IMR-90 (cell line): ENCODE measurements around the gene CEP72. TPM values are rescaled to one million over a fixed set of nuclear protein-coding genes. Genes with fewer than 3 reads are reported as not detected.

Experiments
- ATAC-seq: fragments of 200-7000 bp; cut with Tn5 transposase; 2 replicates; pipeline ENCODE4 v1.9.1; 2020; ENCODE audit warnings: low read depth, mild to moderate bottlenecking, moderate library complexity
- BruUV-seq: library from RNA; stranded (reverse); fragments of 400-500 nt; replicated peaks from 2 replicates; lab custom pipeline; 2021; lab: Mats Ljungman, UMichigan
- CTCF ChIA-PET: fragments of 300-600 bp; formaldehyde crosslinking; extraction: SDS; loops from one replicate; lab custom pipeline; 2021; ENCODE audit warnings: antibody characterized with exemption; lab: Yijun Ruan, JAX
- POLR2A ChIA-PET: fragments of 300-600 bp; sonication (Branson Sonifier 250); formaldehyde crosslinking; loops from one replicate; lab custom pipeline; 2022; ENCODE audit warnings: antibody characterized with exemption; ENCODE audit not compliant: unreplicated experiment; lab: Charles Lee
- DNase-seq: peaks from one replicate; pipeline ENCODE4 v3.0.0; 2013
- H2AFZ ChIP-seq: replicated peaks from 2 replicates; pipeline ENCODE3; 2013; ENCODE audit warnings: low read length, mild to moderate bottlenecking; ENCODE audit not compliant: poor library complexity
- H2AK5ac ChIP-seq: 2 replicates; pipeline ENCODE4 v1.6.1; 2013; ENCODE audit warnings: low read depth, low read length, inconsistent platforms
- H2AK9ac ChIP-seq: replicated peaks from 2 replicates; pipeline ENCODE3; 2013; ENCODE audit warnings: mild to moderate bottlenecking, low read depth, low read length, moderate library complexity; ENCODE audit not compliant: poor library complexity
- H2BK120ac ChIP-seq: 2 replicates; pipeline ENCODE4 v1.6.1; 2013; ENCODE audit warnings: low read depth, low read length, inconsistent platforms
- H2BK15ac ChIP-seq: 3 replicates; pipeline ENCODE4 v1.6.1; 2013; ENCODE audit warnings: low read depth, low read length, inconsistent platforms
- H2BK20ac ChIP-seq: 2 replicates; pipeline ENCODE4 v1.6.1; 2013; ENCODE audit warnings: low read depth, mild to moderate bottlenecking, inconsistent platforms, low read length, moderate library complexity
- H2BK5ac ChIP-seq: 2 replicates; pipeline ENCODE4 v1.6.1; 2013; ENCODE audit warnings: mild to moderate bottlenecking, low read depth, low read length, inconsistent platforms; ENCODE audit not compliant: poor library complexity, severe bottlenecking
- H3K14ac ChIP-seq: replicated peaks from 2 replicates; pipeline ENCODE4 v1.6.1; 2013; ENCODE audit warnings: low read depth, low read length, inconsistent platforms
- H3K18ac ChIP-seq: 2 replicates; pipeline ENCODE4 v1.6.1; 2013; ENCODE audit warnings: low read depth, low read length, control low read depth
- H3K23ac ChIP-seq: 2 replicates; pipeline ENCODE4 v1.6.1; 2013; ENCODE audit warnings: low read depth, low read length, inconsistent platforms
- H3K27ac ChIP-seq: 2 replicates; pipeline ENCODE4 v1.5.1; 2013; ENCODE audit warnings: mild to moderate bottlenecking, control low read depth, low read length; ENCODE audit not compliant: insufficient read depth
- H3K27me3 ChIP-seq: 2 replicates; pipeline ENCODE4 v1.6.1; 2013; ENCODE audit warnings: low read length; ENCODE audit not compliant: control insufficient read depth, insufficient read depth
- H3K36me3 ChIP-seq: 2 replicates; pipeline ENCODE4 v1.6.1; 2013; ENCODE audit warnings: low read length, mixed read lengths; ENCODE audit not compliant: control insufficient read depth, insufficient read depth
- H3K4ac ChIP-seq: 2 replicates; pipeline ENCODE4 v1.6.1; 2013; ENCODE audit warnings: low read depth, low read length, inconsistent platforms
- H3K4me1 ChIP-seq: 2 replicates; pipeline ENCODE4 v1.6.1; 2013; ENCODE audit warnings: low read length, mixed read lengths; ENCODE audit not compliant: control insufficient read depth, insufficient read depth
- H3K4me2 ChIP-seq: 2 replicates; pipeline ENCODE4 v1.6.1; 2013; ENCODE audit warnings: low read depth, mild to moderate bottlenecking, control low read depth, low read length, moderate library complexity
- H3K4me3 ChIP-seq: 2 replicates; pipeline ENCODE4 v1.5.1; 2013; ENCODE audit warnings: low read depth, mild to moderate bottlenecking, control low read depth, low read length, moderate library complexity; ENCODE audit not compliant: insufficient read depth
- H3K56ac ChIP-seq: 2 replicates; pipeline ENCODE4 v1.6.1; 2013; ENCODE audit warnings: low read length, inconsistent platforms; ENCODE audit not compliant: insufficient read depth; ENCODE audit errors: extremely low read depth
- H3K79me1 ChIP-seq, 2 experiments: 2 replicates each; pipeline ENCODE4 v1.6.1; 2013; ENCODE audit warnings: low read length in 2 of 2, inconsistent platforms in 1 of 2, low read depth in 1 of 2
- H3K9ac ChIP-seq: 2 replicates; pipeline ENCODE4 v1.6.1; 2013; ENCODE audit warnings: low read depth, low read length, control low read depth
- H3K9me1 ChIP-seq: 2 replicates; pipeline ENCODE4 v1.6.1; 2013; ENCODE audit warnings: low read length, inconsistent platforms; ENCODE audit not compliant: insufficient read depth
- H3K9me3 ChIP-seq: 2 replicates; pipeline ENCODE4 v1.6.1; 2013; ENCODE audit warnings: low read length; ENCODE audit not compliant: control insufficient read depth, insufficient read depth
- H4K20me1 ChIP-seq: 2 replicates; pipeline ENCODE4 v1.6.1; 2013; ENCODE audit warnings: low read length, inconsistent platforms; ENCODE audit not compliant: insufficient read depth
- H4K5ac ChIP-seq: 2 replicates; pipeline ENCODE4 v1.6.1; 2013; ENCODE audit warnings: mild to moderate bottlenecking, low read depth, low read length, control low read depth
- H4K8ac ChIP-seq, 2 experiments: 2 replicates each; pipeline ENCODE4 v1.6.1; 2013; ENCODE audit warnings: low read depth in 2 of 2, low read length in 2 of 2, control low read depth in 1 of 2, inconsistent platforms in 1 of 2
- H4K91ac ChIP-seq: 2 replicates; pipeline ENCODE4 v1.6.1; 2013; ENCODE audit warnings: low read depth, low read length, inconsistent platforms; ENCODE audit not compliant: insufficient read depth
- BHLHE40 ChIP-seq: fragments of 150-350 bp; IDR thresholded peaks from 2 replicates; pipeline ENCODE4 v1.6.1; 2016; ENCODE audit warnings: mild to moderate bottlenecking, low read depth, low read length
- CEBPB ChIP-seq: IDR thresholded peaks from 2 replicates; pipeline ENCODE4 v1.6.1; 2012; ENCODE audit warnings: low read depth, low read length, improper control_type of control experiment
- CHD1 ChIP-seq: IDR thresholded peaks from 2 replicates; pipeline ENCODE4 v1.6.1; 2012; ENCODE audit warnings: low read depth, low read length, improper control_type of control experiment
- MAZ ChIP-seq: IDR thresholded peaks from 2 replicates; pipeline ENCODE4 v1.6.1; 2012; ENCODE audit warnings: low read depth, mild to moderate bottlenecking, low read length, improper control_type of control experiment, moderate library complexity, borderline replicate concordance
- MXI1 ChIP-seq: IDR thresholded peaks from 2 replicates; pipeline ENCODE4 v1.6.1; 2012; ENCODE audit warnings: low read depth, mild to moderate bottlenecking, low read length, moderate library complexity, borderline replicate concordance
- NFE2L2 ChIP-seq: fragments of 150-350 bp; IDR thresholded peaks from 2 replicates; pipeline ENCODE4 v1.6.1; 2016; ENCODE audit warnings: low read depth, mild to moderate bottlenecking, low read length
- POLR2A ChIP-seq: IDR thresholded peaks from 2 replicates; pipeline ENCODE4 v1.6.1; 2012; ENCODE audit warnings: mild to moderate bottlenecking, low read depth, low read length
- RAD21 ChIP-seq: IDR thresholded peaks from 2 replicates; pipeline ENCODE4 v1.6.1; 2012; ENCODE audit warnings: low read length, improper control_type of control experiment
- RCOR1 ChIP-seq: IDR thresholded peaks from 2 replicates; pipeline ENCODE4 v1.6.1; 2012; ENCODE audit warnings: mild to moderate bottlenecking, low read length, improper control_type of control experiment; ENCODE audit not compliant: insufficient replicate concordance
- SMC3 ChIP-seq: fragments of 150-350 bp; IDR thresholded peaks from 2 replicates; pipeline ENCODE4 v1.6.1; 2016; ENCODE audit warnings: low read depth, mild to moderate bottlenecking, antibody characterized with exemption, low read length, moderate library complexity
- WGBS, 2 experiments: methylation state at CpG; one replicate each; pipeline versions ENCODE4 v1.1.5 to v1.1.7; 2013; ENCODE audit warnings: missing lambda C conversion rate in 2 of 2; ENCODE audit not compliant: insufficient read length in 1 of 2; ENCODE audit errors: extremely low coverage in 2 of 2; 5-methylcytosine and 5-hydroxymethylcytosine counted together
- dilution Hi-C: fragments of 300-500 bp; cut with HindIII; formaldehyde crosslinking; loops from one replicate; pipeline ENCODE4 v1.14.3; 2018; ENCODE audit warnings: low sequenced_read_pairs; ENCODE audit not compliant: unreplicated experiment
- in situ Hi-C: fragments of 300-500 bp; cut with MboI; formaldehyde crosslinking; loops from 3 replicates; pipeline ENCODE4 v1.14.3; 2019; ENCODE audit warnings: low sequenced_read_pairs, inconsistent platforms, mixed read lengths
- intact Hi-C: fragments of 100-400 bp; cut with micrococcal nuclease; formaldehyde crosslinking; loops from 2 replicates; pipeline ENCODE4 v1.10.0; 2022
- polyA plus RNA-seq, 3 experiments: library from polyadenylated mRNA; depleted of rRNA; stranded (reverse); fragments of >200 nt; gene quantifications; 2 replicates each; pipeline ENCODE4 v1.2.3, GENCODE V29; 2012; ENCODE audit warnings: low replicate concordance in 1 of 3
- total RNA-seq: library from RNA; depleted of rRNA; stranded (reverse); fragments of >200 nt; gene quantifications from 2 replicates; pipeline ENCODE4 v1.2.3, GENCODE V29; 2012
- TF ChIP-seq, protein P1 (sequence below): fragments of 150-350 bp; IDR thresholded peaks from 2 replicates; pipeline ENCODE4 v1.6.1; 2017; ENCODE audit warnings: mild to moderate bottlenecking, antibody characterized with exemption, low read length, low read depth
- TF ChIP-seq, protein P2 (sequence below): fragments of 150-350 bp; IDR thresholded peaks from 2 replicates; pipeline ENCODE4 v1.6.1; 2016; ENCODE audit warnings: low read depth, mild to moderate bottlenecking, low read length, moderate library complexity, borderline replicate concordance

The CEP72 gene
- total and polyA plus RNA-seq, 2 of the 4 experiments (the other 2 are of a cell fraction), result 2.9 to 4.3 TPM

DNA sequence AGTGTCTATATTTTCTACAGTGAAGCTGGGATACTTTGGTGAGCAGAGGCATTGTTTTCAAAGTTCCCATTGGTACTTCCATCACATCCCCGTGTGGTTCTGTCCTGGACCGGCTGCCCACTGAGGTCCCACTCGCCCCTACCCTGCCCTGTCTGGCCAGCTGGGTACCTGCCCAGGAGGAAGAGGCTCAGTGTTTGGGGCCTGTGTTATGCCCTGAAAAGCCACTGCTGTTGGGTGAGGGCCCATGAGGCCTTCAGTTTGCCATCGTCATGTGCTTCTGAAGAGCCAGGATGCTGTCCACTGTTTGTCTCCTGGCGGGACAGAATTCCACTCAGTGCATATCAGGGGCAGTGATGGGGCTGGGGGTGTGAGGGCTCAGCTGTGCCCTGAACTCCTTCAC, 2.6 kb upstream of the CEP72 start (continued):
- TF ChIP-seq RAD21, result no peak
- TF ChIP-seq, protein P1, sequence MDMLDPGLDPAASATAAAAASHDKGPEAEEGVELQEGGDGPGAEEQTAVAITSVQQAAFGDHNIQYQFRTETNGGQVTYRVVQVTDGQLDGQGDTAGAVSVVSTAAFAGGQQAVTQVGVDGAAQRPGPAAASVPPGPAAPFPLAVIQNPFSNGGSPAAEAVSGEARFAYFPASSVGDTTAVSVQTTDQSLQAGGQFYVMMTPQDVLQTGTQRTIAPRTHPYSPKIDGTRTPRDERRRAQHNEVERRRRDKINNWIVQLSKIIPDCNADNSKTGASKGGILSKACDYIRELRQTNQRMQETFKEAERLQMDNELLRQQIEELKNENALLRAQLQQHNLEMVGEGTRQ, result no peak
- TF ChIP-seq CEBPB, result no peak

DNA sequence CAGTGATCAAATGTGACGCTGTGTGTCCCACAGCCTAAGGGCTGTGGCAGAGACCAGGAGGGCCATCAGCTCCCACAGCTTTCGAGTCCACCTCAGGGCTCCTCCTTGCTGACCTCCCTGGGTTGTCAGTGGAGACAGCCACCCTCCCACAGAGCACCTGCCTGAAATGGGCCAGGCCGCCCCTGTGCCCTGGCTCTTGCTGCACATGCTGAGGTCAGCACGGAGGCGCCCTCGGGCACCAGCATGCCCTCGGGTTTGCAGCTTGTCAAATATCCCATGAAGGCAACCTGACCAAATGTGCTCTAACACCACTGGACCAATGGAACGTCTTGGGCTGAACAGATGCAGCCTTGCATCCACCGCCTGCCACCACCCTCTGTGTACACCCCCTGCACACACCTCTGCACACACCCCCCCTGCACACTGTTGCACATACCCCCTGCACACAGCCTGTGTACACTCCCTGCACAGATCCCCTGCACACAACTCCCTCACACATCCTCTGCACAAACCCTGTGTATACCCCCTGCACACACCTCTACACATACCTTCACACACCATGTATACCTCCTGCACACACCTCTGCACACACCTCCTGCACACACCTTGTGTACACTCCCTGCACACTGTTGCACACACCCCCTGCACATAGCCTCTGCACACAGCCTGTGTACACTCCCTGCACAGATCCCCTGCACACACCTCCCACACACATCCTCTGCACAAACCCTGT, 2.0 kb upstream of the CEP72 start:
- Histone ChIP-seq H3K56ac (no peak overlapping the region), H2BK5ac (no peak overlapping the region), H3K18ac (no peak overlapping the region), H3K14ac (no peak overlapping the region), H3K36me3 (no peaks in the 10 kb centered on the region), H2AK5ac (no peak overlapping the region), H4K20me1 (no peaks in the 10 kb centered on the region), H2BK120ac (no peak overlapping the region), H3K4me2 (no peak overlapping the region), H3K27me3 (peaks cover 11% of the 10 kb centered on the region; the same call in 1 of the 2 replicates), H2AFZ (peak overlapping the region; percentile 32), H3K4ac (no peak overlapping the region), H3K9me1 (peaks cover 5% of the 10 kb centered on the region), H2AK9ac (peak overlapping the region; percentile 28), H3K4me3 (no peak overlapping the region), H4K8ac (no peak overlapping the region), H2BK20ac (no peak overlapping the region), H2BK15ac (no peak overlapping the region), H3K23ac (no peak overlapping the region), H3K4me1 (peaks cover 2% of the 10 kb centered on the region; the same call in 1 of the 2 replicates), H3K27ac (no peak overlapping the region), H4K91ac (no peak overlapping the region), H3K9me3 (no peaks in the 10 kb centered on the region), H4K5ac (no peak overlapping the region), H3K79me1 (peaks cover 10 to 13% of the 10 kb centered on the region in 2 experiments; a peak in 3 of 4 replicates), H3K9ac (no peak overlapping the region)
- BruUV-seq, result no TSS peak
- in situ Hi-C loops, result no loop called here
- ChIA-PET POLR2A (no interaction called here), CTCF (no interaction called here)
- ATAC-seq (no peak), DNase-seq (no peak)
- intact Hi-C loops, result loop anchor here (10.0 kb wide), 1 partner anchor 295 kb away; no protein-coding TSS in a partner anchor
- 84% methylated on average over 8 of the region's 9 CpGs; no CpG with 5 or more reads in 1 of the 2 experiments for WGBS, 2 experiments
- dilution Hi-C loops, result no loop called here
- TF ChIP-seq SMC3 (no peak), MAZ (no peak), MXI1 (no peak), POLR2A (no peak), RAD21 (no peak), NFE2L2 (no peak), CEBPB (no peak), RCOR1 (no peak), CHD1 (no peak), BHLHE40 (no peak)
- TF ChIP-seq, protein P2, sequence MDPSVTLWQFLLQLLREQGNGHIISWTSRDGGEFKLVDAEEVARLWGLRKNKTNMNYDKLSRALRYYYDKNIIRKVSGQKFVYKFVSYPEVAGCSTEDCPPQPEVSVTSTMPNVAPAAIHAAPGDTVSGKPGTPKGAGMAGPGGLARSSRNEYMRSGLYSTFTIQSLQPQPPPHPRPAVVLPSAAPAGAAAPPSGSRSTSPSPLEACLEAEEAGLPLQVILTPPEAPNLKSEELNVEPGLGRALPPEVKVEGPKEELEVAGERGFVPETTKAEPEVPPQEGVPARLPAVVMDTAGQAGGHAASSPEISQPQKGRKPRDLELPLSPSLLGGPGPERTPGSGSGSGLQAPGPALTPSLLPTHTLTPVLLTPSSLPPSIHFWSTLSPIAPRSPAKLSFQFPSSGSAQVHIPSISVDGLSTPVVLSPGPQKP, result no peak
